BLaER1 treated with 17β-estradiol and CSF1 and Interleukin-3, amounts not matched to agents 10 nM and 100 nM (cell line): ENCODE measurements around the gene EMC6.

ENCODE experiments used
- H3K27ac ChIP-seq, 11 experiments: shearing (Covaris generic); formaldehyde crosslinking; 2 replicates each; pipeline ENCODE4 v1.8.1; 2022
- H3K27me3 ChIP-seq, 11 experiments: shearing (Covaris generic); formaldehyde crosslinking; 2 replicates each; pipeline ENCODE4 v1.8.1; 2022
- H3K36me3 ChIP-seq, 11 experiments: shearing (Covaris generic); formaldehyde crosslinking; 2 replicates each; pipeline ENCODE4 v1.8.1; 2022
- H3K4me1 ChIP-seq, 10 experiments: shearing (Covaris generic); formaldehyde crosslinking; 2 replicates each; pipeline ENCODE4 v1.8.1; 2022
- H3K4me2 ChIP-seq, 11 experiments: shearing (Covaris generic); formaldehyde crosslinking; 2 replicates each; pipeline ENCODE4 v1.8.1; 2022
- H3K4me3 ChIP-seq, 10 experiments: shearing (Covaris generic); formaldehyde crosslinking; 2 replicates each; pipeline ENCODE4 v1.8.1; 2022
- H3K9ac ChIP-seq, 11 experiments: shearing (Covaris generic); formaldehyde crosslinking; 2 replicates each; pipeline ENCODE4 v1.8.1; 2022
- H3K9me3 ChIP-seq, 11 experiments: shearing (Covaris generic); formaldehyde crosslinking; replicated peaks in 1 of 11; 2 replicates each; pipeline ENCODE4 v1.8.1; 2022
- H4K20me1 ChIP-seq, 11 experiments: shearing (Covaris generic); formaldehyde crosslinking; 2 replicates each; pipeline ENCODE4 v1.8.1; 2022
- Cebpa-rat ChIP-seq, 11 experiments: shearing (Covaris generic); IDR thresholded peaks; 2 replicates each; pipeline ENCODE4 v1.8.1; 2022

Gene EMC6

GRCh38 chr17:3645310-3645709, 23.3 kb upstream of the EMC6 start:
- Histone ChIP-seq H3K27me3 (no peaks in the 10 kb centered on the region), H3K4me1 (peaks cover 59 to 82% (median 72%) of the 10 kb centered on the region in 10 experiments), H3K27ac (peak overlapping the region in 7 of 11 experiments; percentile 9 to 97 (median 63); a peak in 12 of 22 replicates), H3K4me2 (peak overlapping the region in 9 of 11 experiments; percentile 22 to 84 (median 66); a peak in 20 of 22 replicates), H3K36me3 (peaks cover 6 to 91% (median 61%) of the 10 kb centered on the region in 11 experiments; a peak in 21 of 22 replicates), H3K4me3 (no peak overlapping the region), H3K9me3 (no peaks in the 10 kb centered on the region), H4K20me1 (peaks cover 0 to 23% (median 0%) of the 10 kb centered on the region in 11 experiments; a peak in 4 of 22 replicates), H3K9ac (peak overlapping the region in 5 of 11 experiments; percentile 13 to 72 (median 51); a peak in 10 of 22 replicates)
- TF ChIP-seq Cebpa-rat (IDR thresholded peaks at IDR 0.05) = no peak

GRCh38 chr17:3647251-3647650, 21.4 kb upstream of the EMC6 start:
- H3K9me3 ChIP-seq = no peaks in the 10 kb centered on the region
- H3K9ac ChIP-seq = peak overlapping the region; percentile 4 to 72 (median 34); a peak in 15 of 22 replicates
- H3K27me3 ChIP-seq = no peaks in the 10 kb centered on the region
- H4K20me1 ChIP-seq = peaks cover 0 to 23% (median 0%) of the 10 kb centered on the region in 11 experiments; a peak in 4 of 22 replicates
- peak overlapping the region; percentile 1 to 84 (median 64); a peak in 21 of 22 replicates for H3K4me2 ChIP-seq
- peaks cover 6 to 92% (median 67%) of the 10 kb centered on the region in 11 experiments; a peak in 21 of 22 replicates for H3K36me3 ChIP-seq
- H3K4me3 ChIP-seq = no peak overlapping the region
- H3K27ac ChIP-seq = peak overlapping the region in 8 of 11 experiments; percentile 3 to 97 (median 50); a peak in 15 of 22 replicates
- H3K4me1 ChIP-seq = peaks cover 41 to 62% (median 53%) of the 10 kb centered on the region in 10 experiments
- no peak for TF ChIP-seq Cebpa-rat (IDR thresholded peaks at IDR 0.05)

DNA sequence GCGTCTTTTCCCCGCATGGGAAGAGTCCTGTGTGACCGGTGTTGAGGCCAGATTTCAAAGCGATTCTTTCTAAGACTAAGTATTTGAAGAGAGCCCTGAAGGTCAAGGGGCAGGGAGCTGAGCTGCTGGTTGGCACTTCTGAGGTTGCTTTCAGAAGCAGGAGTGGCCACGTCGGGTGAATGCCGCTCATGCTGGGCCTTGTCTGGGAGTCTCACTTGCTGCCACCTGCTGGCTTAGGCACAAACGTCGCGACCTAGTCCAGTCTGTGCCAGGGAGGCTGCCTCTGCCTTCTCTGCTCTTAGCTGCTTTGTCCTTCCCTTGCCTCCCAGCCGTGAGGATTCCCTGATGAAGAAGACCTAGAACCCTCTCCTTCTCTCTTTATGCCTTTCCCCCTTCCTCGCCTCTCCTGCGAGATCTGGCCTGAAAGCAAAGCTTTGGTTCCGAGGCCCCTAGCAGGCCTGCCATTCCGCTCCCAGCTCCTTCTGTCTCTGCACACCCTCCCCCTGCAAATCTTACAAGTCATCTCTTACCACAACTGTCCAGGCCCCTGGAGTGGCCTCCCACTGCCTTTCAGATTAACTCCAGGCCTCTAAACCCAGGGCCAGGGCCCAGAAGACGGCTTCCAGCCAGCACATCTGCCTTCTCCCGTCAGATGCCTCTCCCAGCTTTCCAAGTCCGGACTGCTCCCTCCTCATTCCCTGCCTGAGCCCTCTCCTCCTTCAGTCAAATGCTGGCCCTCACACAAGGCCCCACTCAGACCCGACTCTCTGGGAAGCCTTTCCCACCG, 20.6 kb upstream of the EMC6 start:
- peak overlapping the region in 8 of 11 experiments; percentile 3 to 97 (median 54); a peak in 15 of 22 replicates for H3K27ac ChIP-seq
- peaks cover 0 to 23% (median 0%) of the 10 kb centered on the region in 11 experiments; a peak in 5 of 22 replicates for H4K20me1 ChIP-seq
- H3K9me3 ChIP-seq = no peaks in the 10 kb centered on the region
- TF ChIP-seq Cebpa-rat (IDR thresholded peaks at IDR 0.05) = no peak
- no peak overlapping the region for H3K4me3 ChIP-seq
- no peaks in the 10 kb centered on the region for H3K27me3 ChIP-seq
- H3K36me3 ChIP-seq = peaks cover 6 to 92% (median 67%) of the 10 kb centered on the region in 11 experiments; a peak in 21 of 22 replicates
- peak overlapping the region in 9 of 11 experiments; percentile 4 to 72 (median 37); a peak in 15 of 22 replicates for H3K9ac ChIP-seq
- peak overlapping the region; percentile 1 to 84 (median 64); a peak in 20 of 22 replicates for H3K4me2 ChIP-seq
- peaks cover 41 to 55% (median 48%) of the 10 kb centered on the region in 10 experiments for H3K4me1 ChIP-seq

DNA sequence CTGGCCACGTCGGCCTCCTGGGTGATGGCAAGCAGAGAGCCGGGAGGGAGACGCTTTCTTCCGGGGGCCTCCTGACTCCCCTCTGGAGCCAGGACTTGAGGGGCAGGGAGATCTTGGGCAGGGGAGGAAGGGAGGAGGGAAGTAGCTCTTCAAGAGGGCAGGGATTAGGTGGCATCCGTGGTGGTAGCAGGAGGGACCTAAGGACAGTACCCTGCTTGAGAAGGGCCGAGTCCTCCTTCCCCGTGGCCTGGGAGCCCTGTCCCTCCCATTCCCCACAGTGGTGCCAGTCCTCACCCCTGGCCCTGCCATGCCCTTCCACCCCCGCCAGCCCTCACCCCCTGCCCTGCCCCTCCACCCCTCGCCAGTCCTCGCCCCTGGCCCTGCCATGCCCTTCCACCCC, 12.8 kb upstream of the EMC6 start:
- Histone ChIP-seq H3K36me3 (peaks cover 14 to 90% (median 62%) of the 10 kb centered on the region in 11 experiments), H4K20me1 (peaks cover 0 to 43% (median 6%) of the 10 kb centered on the region in 11 experiments; a peak in 10 of 22 replicates), H3K9me3 (no peaks in the 10 kb centered on the region), H3K4me2 (no peak overlapping the region), H3K4me3 (no peak overlapping the region), H3K27me3 (no peaks in the 10 kb centered on the region), H3K9ac (no peak overlapping the region), H3K4me1 (peaks cover 0 to 11% (median 0%) of the 10 kb centered on the region in 10 experiments; a peak in 6 of 20 replicates), H3K27ac (no peak overlapping the region)
- TF ChIP-seq Cebpa-rat (IDR thresholded peaks at IDR 0.05) = no peak

DNA sequence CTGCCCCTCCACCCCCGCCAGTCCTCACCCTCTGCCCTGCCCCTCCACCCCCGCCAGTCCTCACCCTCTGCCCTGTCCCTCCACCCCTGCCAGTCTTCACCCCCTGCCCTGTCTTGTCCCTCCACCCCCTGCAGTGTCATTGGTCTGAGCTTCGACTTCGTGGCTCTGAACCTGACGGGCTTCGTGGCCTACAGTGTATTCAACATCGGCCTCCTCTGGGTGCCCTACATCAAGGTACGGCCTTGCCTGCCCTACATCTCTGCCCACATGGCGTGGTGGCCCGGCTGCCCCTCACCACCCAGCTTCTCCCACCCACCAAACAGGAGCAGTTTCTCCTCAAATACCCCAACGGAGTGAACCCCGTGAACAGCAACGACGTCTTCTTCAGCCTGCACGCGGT, 12.3 kb upstream of the EMC6 start:
- peaks cover 0 to 48% (median 12%) of the 10 kb centered on the region in 11 experiments; a peak in 12 of 22 replicates for H4K20me1 ChIP-seq
- no peak for TF ChIP-seq Cebpa-rat (IDR thresholded peaks at IDR 0.05)

GRCh38 chr17:3656755-3657587, 11.6 kb upstream of the EMC6 start:
- Histone ChIP-seq H3K27ac (no peak overlapping the region), H3K27me3 (no peaks in the 10 kb centered on the region), H4K20me1 (peaks cover 0 to 54% (median 18%) of the 10 kb centered on the region in 11 experiments; a peak in 12 of 22 replicates), H3K4me2 (no peak overlapping the region), H3K4me1 (peaks cover 0 to 11% (median 0%) of the 10 kb centered on the region in 10 experiments; a peak in 6 of 20 replicates), H3K36me3 (peaks cover 23 to 91% (median 71%) of the 10 kb centered on the region in 11 experiments), H3K9ac (no peak overlapping the region), H3K9me3 (no peaks in the 10 kb centered on the region), H3K4me3 (no peak overlapping the region)
- no peak for TF ChIP-seq Cebpa-rat (IDR thresholded peaks at IDR 0.05)

More for the DNA sequence above, 12.3 kb upstream of the EMC6 start:
- no peak overlapping the region for H3K27ac ChIP-seq
- no peak overlapping the region for H3K4me2 ChIP-seq
- no peak overlapping the region for H3K4me3 ChIP-seq
- H3K9ac ChIP-seq = no peak overlapping the region
- H3K27me3 ChIP-seq = no peaks in the 10 kb centered on the region
- no peaks in the 10 kb centered on the region for H3K9me3 ChIP-seq
- H3K4me1 ChIP-seq = peaks cover 0 to 11% (median 0%) of the 10 kb centered on the region in 10 experiments; a peak in 6 of 20 replicates
- H3K36me3 ChIP-seq = peaks cover 20 to 90% (median 68%) of the 10 kb centered on the region in 11 experiments

GRCh38 chr17:3657588-3657869, 11.1 kb upstream of the EMC6 start:
- Histone ChIP-seq H3K36me3 (peaks cover 27 to 91% (median 71%) of the 10 kb centered on the region in 11 experiments), H3K4me1 (peaks cover 0 to 11% (median 0%) of the 10 kb centered on the region in 10 experiments; a peak in 6 of 20 replicates), H3K9me3 (no peaks in the 10 kb centered on the region), H4K20me1 (peaks cover 0 to 59% (median 19%) of the 10 kb centered on the region in 11 experiments; a peak in 13 of 22 replicates), H3K9ac (no peak overlapping the region; a peak in 1 of 22 replicates), H3K27me3 (no peaks in the 10 kb centered on the region), H3K4me3 (no peak overlapping the region), H3K27ac (no peak overlapping the region), H3K4me2 (no peak overlapping the region)
- TF ChIP-seq Cebpa-rat (IDR thresholded peaks at IDR 0.05) = no peak

DNA sequence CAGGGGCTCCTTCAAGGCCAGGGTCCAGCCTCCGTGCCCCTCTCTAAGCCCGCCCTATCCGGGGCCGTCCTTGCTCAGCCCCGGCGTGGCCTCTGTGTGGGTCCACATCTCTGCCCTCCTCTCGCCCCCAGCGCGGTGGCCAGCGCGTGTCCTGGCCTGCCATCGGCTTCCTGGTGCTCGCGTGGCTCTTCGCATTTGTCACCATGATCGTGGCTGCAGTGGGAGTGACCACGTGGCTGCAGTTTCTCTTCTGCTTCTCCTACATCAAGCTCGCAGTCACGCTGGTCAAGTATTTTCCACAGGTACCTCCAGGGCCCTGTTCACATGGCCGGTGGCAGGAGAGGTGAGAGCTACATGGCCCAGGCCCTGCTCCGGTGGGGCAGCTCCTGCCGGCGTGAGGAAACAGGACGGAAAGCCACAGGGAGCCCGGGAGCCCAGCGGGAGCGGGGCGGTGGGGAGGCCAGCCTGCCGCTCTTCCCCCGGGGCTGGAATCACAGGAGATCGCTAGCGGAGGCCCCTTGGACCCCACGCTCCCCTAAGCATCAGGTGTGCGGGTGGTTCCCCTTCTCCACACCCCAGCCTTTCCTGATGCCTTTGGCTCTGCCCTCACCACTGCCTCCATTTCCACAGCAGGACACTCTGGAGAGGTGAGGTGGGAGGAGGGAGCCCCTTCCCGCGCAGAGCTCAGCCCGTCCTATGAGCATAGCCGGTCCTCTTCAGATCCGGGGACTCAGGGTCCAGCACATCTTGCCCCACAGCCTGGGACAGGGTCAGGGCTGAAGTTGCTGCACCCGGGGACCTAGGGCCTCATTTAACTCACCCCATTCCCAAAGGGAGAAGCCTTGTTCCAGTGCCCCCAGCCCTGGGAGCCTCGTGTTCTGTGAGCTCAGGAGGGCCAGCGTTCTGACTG, 10.5 kb upstream of the EMC6 start:
- H3K9me3 ChIP-seq = no peaks in the 10 kb centered on the region
- H3K4me3 ChIP-seq = no peak overlapping the region
- no peak overlapping the region; a peak in 1 of 22 replicates for H3K9ac ChIP-seq
- H3K4me2 ChIP-seq = no peak overlapping the region
- peaks cover 0 to 11% (median 0%) of the 10 kb centered on the region in 10 experiments; a peak in 6 of 20 replicates for H3K4me1 ChIP-seq
- H4K20me1 ChIP-seq = peaks cover 0 to 65% (median 22%) of the 10 kb centered on the region in 11 experiments; a peak in 14 of 22 replicates
- H3K27ac ChIP-seq = no peak overlapping the region
- H3K36me3 ChIP-seq = peaks cover 33 to 91% (median 70%) of the 10 kb centered on the region in 11 experiments
- no peak for TF ChIP-seq Cebpa-rat (IDR thresholded peaks at IDR 0.05)
- H3K27me3 ChIP-seq = no peaks in the 10 kb centered on the region
